HepG2 (cell line): ENCODE data around the gene DUS3L. TPM values are rescaled to one million over a fixed set of nuclear protein-coding genes. Genes with fewer than 3 reads are reported as not detected.

ENCODE experiments used
- ADNP ChIP-seq: sonication (generic); formaldehyde crosslinking; IDR thresholded peaks from 2 replicates; pipeline ENCODE4 v1.4.0; 2020; ENCODE audit warnings: missing genetic modification reagents
- CBX1 ChIP-seq: IDR thresholded peaks from one replicate; pipeline ENCODE4 v1.6.1; 2016; ENCODE audit warnings: antibody characterized with exemption, low read depth
- CEBPZ ChIP-seq: IDR thresholded peaks from 2 replicates; pipeline ENCODE4 v1.6.1; 2012; ENCODE audit warnings: low read length, improper control_type of control experiment
- DNMT1 ChIP-seq: sonication (generic); formaldehyde crosslinking; IDR thresholded peaks from 2 replicates; pipeline ENCODE4 v1.5.1; 2020; ENCODE audit warnings: mild to moderate bottlenecking, missing genetic modification reagents
- FOXM1 ChIP-seq: sonication (generic); formaldehyde crosslinking; IDR thresholded peaks from 2 replicates; pipeline ENCODE4 v1.5.0; 2020; ENCODE audit warnings: missing genetic modification reagents
- KDM2A ChIP-seq: sonication (generic); formaldehyde crosslinking; IDR thresholded peaks from 2 replicates; pipeline ENCODE4 v1.4.0; 2020; ENCODE audit warnings: low read depth, missing genetic modification reagents, borderline replicate concordance
- ONECUT2 ChIP-seq: sonication (generic); formaldehyde crosslinking; IDR thresholded peaks from 2 replicates; pipeline ENCODE4 v1.4.0; 2020; ENCODE audit warnings: missing genetic modification reagents
- SKIL ChIP-seq: sonication (generic); formaldehyde crosslinking; IDR thresholded peaks from 2 replicates; pipeline ENCODE4 v1.8.0; 2022; ENCODE audit warnings: missing genetic modification reagents, mild to moderate bottlenecking, moderate library complexity, borderline replicate concordance
- SRSF4 ChIP-seq: fragments of 200-400 bp; formaldehyde crosslinking; IDR thresholded peaks from one replicate; pipeline ENCODE4 v1.6.1; 2018; ENCODE audit warnings: mild to moderate bottlenecking, low read depth, low read length, moderate library complexity; ENCODE audit not compliant: poor library complexity, severe bottlenecking
- XRCC5 ChIP-seq: fragments of 200-400 bp; formaldehyde crosslinking; optimal IDR thresholded peaks from 2 replicates; pipeline ENCODE3; 2017; ENCODE audit warnings: mild to moderate bottlenecking, low read length
- ZBTB10 ChIP-seq: sonication (generic); formaldehyde crosslinking; IDR thresholded peaks from 2 replicates; pipeline ENCODE4 v1.4.0; 2020; ENCODE audit warnings: missing genetic modification reagents, borderline replicate concordance
- ZFAT ChIP-seq: sonication (generic); formaldehyde crosslinking; conservative IDR thresholded peaks from 2 replicates; pipeline ENCODE4 v1.8.1; 2023; ENCODE audit warnings: missing genetic modification reagents, inconsistent platforms
- ZFYVE20 ChIP-seq: sonication (generic); formaldehyde crosslinking; IDR thresholded peaks from 2 replicates; pipeline ENCODE4 v1.8.0; 2023; ENCODE audit warnings: low read depth, mild to moderate bottlenecking, moderate library complexity, missing genetic modification reagents, borderline replicate concordance
- ZNF350 ChIP-seq: sonication (generic); formaldehyde crosslinking; IDR thresholded peaks from 2 replicates; pipeline ENCODE4 v1.4.0; 2020; ENCODE audit warnings: mild to moderate bottlenecking, low read depth, missing genetic modification reagents, borderline replicate concordance
- ZNF451 ChIP-seq: sonication (generic); formaldehyde crosslinking; IDR thresholded peaks from 2 replicates; pipeline ENCODE4 v1.5.0; 2020; ENCODE audit warnings: mild to moderate bottlenecking, missing genetic modification reagents
- ZNF552 ChIP-seq: sonication (generic); formaldehyde crosslinking; IDR thresholded peaks from 2 replicates; pipeline ENCODE4 v1.9.0; 2022; ENCODE audit warnings: missing genetic modification reagents, mild to moderate bottlenecking, borderline replicate concordance
- ZNF562 ChIP-seq: sonication (generic); formaldehyde crosslinking; IDR thresholded peaks from 2 replicates; pipeline ENCODE4 v1.8.0; 2022; ENCODE audit warnings: missing genetic modification reagents, borderline replicate concordance
- ZNF576 ChIP-seq: sonication (generic); formaldehyde crosslinking; IDR thresholded peaks from 2 replicates; pipeline ENCODE4 v1.4.0; 2020; ENCODE audit warnings: mild to moderate bottlenecking, missing genetic modification reagents
- ZNF670 ChIP-seq: sonication (generic); formaldehyde crosslinking; IDR thresholded peaks from 2 replicates; pipeline ENCODE4 v1.8.0; 2022; ENCODE audit warnings: mild to moderate bottlenecking, missing genetic modification reagents, borderline replicate concordance
- ZNF7 ChIP-seq: IDR thresholded peaks from 2 replicates; pipeline ENCODE4 v1.6.1; 2016; ENCODE audit warnings: missing biosample characterization, missing genetic modification reagents
- ZNF883 ChIP-seq: sonication (generic); formaldehyde crosslinking; IDR thresholded peaks from 2 replicates; pipeline ENCODE4 v1.5.1; 2020; ENCODE audit warnings: mild to moderate bottlenecking, missing genetic modification reagents; ENCODE audit errors: not compliant biosample characterization
- polyA plus RNA-seq, 8 experiments: library from polyadenylated mRNA; depleted of rRNA in 3 of 8; stranded (reverse) in 7 of 8; unstranded in 1 of 8; fragments of >200 nt; fragmentation: Illumina TruSeq in 4 of 8; extraction: Trizol in 4 of 8; gene quantifications; 2 replicates each; pipeline versions ENCODE4 v1.2.1 to v1.2.3, GENCODE V29; 2011 to 2016; ENCODE audit warnings: low read depth in 4 of 8, missing spikeins in 1 of 8, mixed read lengths in 1 of 8; ENCODE audit not compliant: insufficient read depth in 1 of 8
- total RNA-seq, 5 experiments: library from RNA; depleted of rRNA; stranded (reverse); fragments of >200 nt; fragmentation: Illumina TruSeq; extraction: Trizol; gene quantifications; 2 replicates each; pipeline ENCODE4 v1.2.3, GENCODE V29; 2016; ENCODE audit warnings: low read depth in 1 of 5

DUS3L gene
- total and polyA plus RNA-seq, 2 of the 13 experiments (the other 11 are each of a cell fraction or from before 2014, with no cell fraction given) = 13.3 to 25.1 TPM

- TF ChIP-seq ZFYVE20 (CRISPR knock-in tag) (no peak), ZNF552 (CRISPR knock-in tag) (0 out of 2 replicates have a peak, but pooled peaks have one; percentile 28), ZNF451 (CRISPR knock-in tag) (0 out of 2 replicates have a peak, but pooled peaks have one; percentile 58), ZNF576 (no peak), ZNF883 (CRISPR knock-in tag) (peak; percentile 50), CEBPZ (no peak), DNMT1 (CRISPR knock-in tag) (peak; percentile 27; the same call in 1 of the 2 replicates), ZNF562 (CRISPR knock-in tag) (no peak), SKIL (peak; percentile 44; the same call in 1 of the 2 replicates), ZNF670 (no peak; the same call in 1 of the 2 replicates), ZFAT (CRISPR knock-in tag) (no peak), SRSF4 (no peak), ADNP (CRISPR knock-in tag) (no peak), ZBTB10 (CRISPR knock-in tag) (no peak), KDM2A (CRISPR knock-in tag) (peak; percentile 88), XRCC5 (peak; percentile 96), ONECUT2 (CRISPR knock-in tag) (no peak), CBX1 (peak; percentile 79), FOXM1 (no peak), ZNF7 (CRISPR knock-in tag) (no peak), ZNF350 (CRISPR knock-in tag) (peak; percentile 77; the same call in 1 of the 2 replicates)
These were observed 13.0 kb upstream of the DUS3L start (continued) for GRCh38 chr19:5803752-5804515.
